Measurements from ENCODE around the gene ARID5A.

Gene ARID5A

GRCh38 chr2:96522304-96523203, 14.0 kb upstream of the ARID5A start:
- H3K27ac ChIP-seq (ENCODE audit: low read depth, low read length), result no peak overlapping the region
- no peaks in the 10 kb centered on the region for H3K79me1 ChIP-seq (ENCODE audit: low read length)
- WGBS (ENCODE audit: extremely low coverage, insufficient coverage, low lambda C conversion rate), result no CpG with 5 or more reads among the region's 9 CpGs
- H2BK5ac ChIP-seq (ENCODE audit: low read length), result no peak overlapping the region
- no peak overlapping the region for H3K23ac ChIP-seq (ENCODE audit: low read length)
- no peaks in the 10 kb centered on the region for H3K4me1 ChIP-seq (ENCODE audit: control insufficient read depth, low read depth, low read length)
- H2BK120ac ChIP-seq (ENCODE audit: low read depth, low read length), result no peak overlapping the region
- H3K27me3 ChIP-seq (ENCODE audit: insufficient read depth, low read length, poor library complexity), result no peaks in the 10 kb centered on the region
- no peaks in the 10 kb centered on the region for H3K79me2 ChIP-seq (ENCODE audit: control insufficient read depth, insufficient read depth, low read length)
- no peak for DNase-seq
- H2AK5ac ChIP-seq (ENCODE audit: low read length), result no peak overlapping the region
- no peak overlapping the region for H2BK15ac ChIP-seq (replicated peaks; ENCODE audit: low read depth)
- H3K56ac ChIP-seq (ENCODE audit: low read length), result no peak overlapping the region
- no peak overlapping the region for H3K4me3 ChIP-seq (ENCODE audit: low read length)
- no peak overlapping the region for H3K18ac ChIP-seq (ENCODE audit: low read length)
- H3K36me3 ChIP-seq (ENCODE audit: control insufficient read depth, insufficient read depth, low read length), result no peaks in the 10 kb centered on the region
- no peak overlapping the region for H3K9ac ChIP-seq (ENCODE audit: low read length)
- no peak overlapping the region for H4K5ac ChIP-seq (ENCODE audit: low read length)
- no peak overlapping the region for H3K4ac ChIP-seq (ENCODE audit: low read depth, low read length)
- H3K4me2 ChIP-seq (ENCODE audit: low read length), result no peak overlapping the region
- no peak overlapping the region for H4K8ac ChIP-seq (ENCODE audit: low read depth, low read length)

- Histone ChIP-seq H3K4me2 (ENCODE audit: low read length) (no peak overlapping the region), H2AK5ac (ENCODE audit: low read length) (no peak overlapping the region), H3K56ac (ENCODE audit: low read length) (no peak overlapping the region), H3K9ac (ENCODE audit: low read length) (no peak overlapping the region), H2BK120ac (ENCODE audit: low read depth, low read length) (no peak overlapping the region), H2BK15ac (replicated peaks; ENCODE audit: low read depth) (no peak overlapping the region), H3K27ac (ENCODE audit: low read depth, low read length) (no peak overlapping the region), H4K5ac (ENCODE audit: low read length) (no peak overlapping the region), H3K27me3 (ENCODE audit: insufficient read depth, low read length, poor library complexity) (no peaks in the 10 kb centered on the region), H3K36me3 (ENCODE audit: control insufficient read depth, insufficient read depth, low read length) (no peaks in the 10 kb centered on the region), H3K4me3 (ENCODE audit: low read length) (no peak overlapping the region), H3K4me1 (ENCODE audit: control insufficient read depth, low read depth, low read length) (no peaks in the 10 kb centered on the region), H3K23ac (ENCODE audit: low read length) (no peak overlapping the region), H4K8ac (ENCODE audit: low read depth, low read length) (no peak overlapping the region), H3K79me2 (ENCODE audit: control insufficient read depth, insufficient read depth, low read length) (no peaks in the 10 kb centered on the region), H3K4ac (ENCODE audit: low read depth, low read length) (no peak overlapping the region), H2BK5ac (ENCODE audit: low read length) (no peak overlapping the region), H3K79me1 (ENCODE audit: low read length) (no peaks in the 10 kb centered on the region), H3K18ac (ENCODE audit: low read length) (no peak overlapping the region)
- no peak for DNase-seq
- whole genome bisulfite sequencing (ENCODE audit: extremely low coverage, insufficient coverage, low lambda C conversion rate), result no CpG with 5 or more reads among the region's 11 CpGs
Observed at GRCh38 chr2:96523659-96524481, 12.7 kb upstream of the ARID5A start.

DNA sequence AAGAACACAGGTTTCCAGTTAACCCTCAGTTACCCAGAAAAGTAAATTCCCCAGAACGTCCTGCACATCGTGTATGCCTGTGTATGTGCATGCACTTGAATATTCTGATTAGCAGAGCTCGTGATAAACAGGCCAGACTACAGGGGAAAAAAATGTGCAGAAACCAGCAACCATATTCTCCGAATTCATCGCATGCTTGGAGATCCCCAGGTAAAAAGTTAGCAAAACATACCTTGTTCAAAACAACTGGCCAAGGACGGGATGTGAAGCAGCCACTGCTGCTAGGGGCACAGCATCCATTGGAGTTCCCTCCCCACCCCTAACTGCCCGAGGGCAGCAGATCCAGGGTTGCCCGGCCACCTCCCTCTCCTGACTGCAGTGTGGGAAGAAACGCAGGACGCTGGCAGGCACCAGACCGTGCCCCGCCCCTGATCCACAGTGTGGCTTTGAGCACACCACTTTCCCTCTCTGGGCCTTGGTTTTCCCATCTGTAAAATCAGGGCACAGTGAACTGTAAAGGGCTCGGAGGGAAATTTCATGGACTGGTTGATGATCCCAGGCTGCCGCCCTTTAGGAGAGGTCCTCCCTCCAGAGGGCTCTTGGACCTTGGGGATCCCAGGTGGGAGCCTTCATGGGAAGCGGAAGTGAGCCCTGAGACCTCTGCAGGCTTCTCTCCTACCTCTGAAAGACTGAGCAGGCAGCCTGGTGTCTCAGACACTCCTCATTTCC, 11.9 kb upstream of the ARID5A start:
- Histone ChIP-seq H3K4me1 (ENCODE audit: control insufficient read depth, low read depth, low read length) (no peaks in the 10 kb centered on the region), H3K36me3 (ENCODE audit: control insufficient read depth, insufficient read depth, low read length) (no peaks in the 10 kb centered on the region), H4K8ac (ENCODE audit: low read depth, low read length) (no peak overlapping the region), H2AK5ac (ENCODE audit: low read length) (no peak overlapping the region), H3K27me3 (ENCODE audit: insufficient read depth, low read length, poor library complexity) (no peaks in the 10 kb centered on the region), H2BK5ac (ENCODE audit: low read length) (no peak overlapping the region), H3K56ac (ENCODE audit: low read length) (no peak overlapping the region), H3K4ac (ENCODE audit: low read depth, low read length) (no peak overlapping the region), H3K27ac (ENCODE audit: low read depth, low read length) (no peak overlapping the region), H3K79me1 (ENCODE audit: low read length) (no peaks in the 10 kb centered on the region), H2BK120ac (ENCODE audit: low read depth, low read length) (no peak overlapping the region), H2BK15ac (replicated peaks; ENCODE audit: low read depth) (no peak overlapping the region), H3K18ac (ENCODE audit: low read length) (no peak overlapping the region), H3K4me3 (ENCODE audit: low read length) (no peak overlapping the region), H4K5ac (ENCODE audit: low read length) (no peak overlapping the region), H3K79me2 (ENCODE audit: control insufficient read depth, insufficient read depth, low read length) (no peaks in the 10 kb centered on the region), H3K23ac (ENCODE audit: low read length) (no peak overlapping the region), H3K9ac (ENCODE audit: low read length) (no peak overlapping the region), H3K4me2 (ENCODE audit: low read length) (no peak overlapping the region)
- no peak for DNase-seq
- WGBS (ENCODE audit: extremely low coverage, insufficient coverage, low lambda C conversion rate), result no CpG with 5 or more reads among the region's 15 CpGs

GRCh38 chr2:96525211-96525507, 11.4 kb upstream of the ARID5A start:
- Histone ChIP-seq H3K23ac (ENCODE audit: low read length) (no peak overlapping the region), H3K36me3 (ENCODE audit: control insufficient read depth, insufficient read depth, low read length) (no peaks in the 10 kb centered on the region), H3K27ac (ENCODE audit: low read depth, low read length) (no peak overlapping the region), H3K79me1 (ENCODE audit: low read length) (no peaks in the 10 kb centered on the region), H2BK5ac (ENCODE audit: low read length) (no peak overlapping the region), H3K79me2 (ENCODE audit: control insufficient read depth, insufficient read depth, low read length) (no peaks in the 10 kb centered on the region), H3K18ac (ENCODE audit: low read length) (no peak overlapping the region), H2BK15ac (replicated peaks; ENCODE audit: low read depth) (no peak overlapping the region), H2BK120ac (ENCODE audit: low read depth, low read length) (no peak overlapping the region), H3K4me1 (ENCODE audit: control insufficient read depth, low read depth, low read length) (no peaks in the 10 kb centered on the region), H3K27me3 (ENCODE audit: insufficient read depth, low read length, poor library complexity) (no peaks in the 10 kb centered on the region), H3K9ac (ENCODE audit: low read length) (no peak overlapping the region), H4K8ac (ENCODE audit: low read depth, low read length) (no peak overlapping the region), H3K56ac (ENCODE audit: low read length) (no peak overlapping the region), H2AK5ac (ENCODE audit: low read length) (no peak overlapping the region), H4K5ac (ENCODE audit: low read length) (no peak overlapping the region), H3K4me2 (ENCODE audit: low read length) (no peak overlapping the region), H3K4me3 (ENCODE audit: low read length) (no peak overlapping the region), H3K4ac (ENCODE audit: low read depth, low read length) (no peak overlapping the region)
- no peak for DNase-seq
- WGBS (ENCODE audit: extremely low coverage, insufficient coverage, low lambda C conversion rate), result no CpG with 5 or more reads among the region's 4 CpGs

DNA sequence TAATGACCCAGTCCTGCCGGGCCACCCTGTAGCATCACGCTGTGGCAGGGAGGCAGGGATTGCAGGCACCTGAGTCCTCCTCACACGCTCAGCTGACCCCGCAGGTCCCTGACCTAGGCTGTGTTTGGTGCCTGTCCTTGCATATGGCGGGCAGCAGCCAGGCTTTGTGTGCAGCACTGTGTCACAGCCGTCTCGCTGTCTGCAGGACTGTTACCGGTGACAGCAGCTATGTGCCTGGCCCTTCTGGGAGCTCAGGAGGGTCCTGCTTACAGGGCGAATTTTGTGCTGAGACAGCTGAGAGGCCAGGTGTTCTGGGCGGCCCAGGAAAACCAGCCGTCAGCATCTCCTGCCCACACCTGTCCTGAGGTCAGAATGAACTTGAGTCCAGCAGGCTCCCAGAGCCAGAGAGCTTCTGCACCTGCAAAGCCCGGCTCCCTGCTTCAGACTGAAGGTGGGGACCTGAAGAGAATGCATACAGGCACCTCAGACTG, 10.4 kb upstream of the ARID5A start:
- H3K27ac ChIP-seq (ENCODE audit: low read depth, low read length), result no peak overlapping the region
- H3K56ac ChIP-seq (ENCODE audit: low read length), result no peak overlapping the region
- DNase-seq, result no peak
- no peak overlapping the region for H3K4ac ChIP-seq (ENCODE audit: low read depth, low read length)
- H4K5ac ChIP-seq (ENCODE audit: low read length), result no peak overlapping the region
- no CpG with 5 or more reads among the region's 12 CpGs for WGBS (ENCODE audit: extremely low coverage, insufficient coverage, low lambda C conversion rate)
- H2BK5ac ChIP-seq (ENCODE audit: low read length), result no peak overlapping the region
- H2AK5ac ChIP-seq (ENCODE audit: low read length), result no peak overlapping the region
- H3K9ac ChIP-seq (ENCODE audit: low read length), result no peak overlapping the region
- H3K79me1 ChIP-seq (ENCODE audit: low read length), result no peaks in the 10 kb centered on the region
- no peaks in the 10 kb centered on the region for H3K36me3 ChIP-seq (ENCODE audit: control insufficient read depth, insufficient read depth, low read length)
- H3K4me1 ChIP-seq (ENCODE audit: control insufficient read depth, low read depth, low read length), result no peaks in the 10 kb centered on the region
- H3K23ac ChIP-seq (ENCODE audit: low read length), result no peak overlapping the region
- no peak overlapping the region for H3K18ac ChIP-seq (ENCODE audit: low read length)
- H3K79me2 ChIP-seq (ENCODE audit: control insufficient read depth, insufficient read depth, low read length), result no peaks in the 10 kb centered on the region
- H3K4me3 ChIP-seq (ENCODE audit: low read length), result no peak overlapping the region
- no peak overlapping the region for H4K8ac ChIP-seq (ENCODE audit: low read depth, low read length)
- H3K27me3 ChIP-seq (ENCODE audit: insufficient read depth, low read length, poor library complexity), result no peaks in the 10 kb centered on the region
- no peak overlapping the region for H2BK15ac ChIP-seq (replicated peaks; ENCODE audit: low read depth)
- H2BK120ac ChIP-seq (ENCODE audit: low read depth, low read length), result no peak overlapping the region
- H3K4me2 ChIP-seq (ENCODE audit: low read length), result no peak overlapping the region
